Measurements from ENCODE around the gene ZNF445.

The ZNF445 gene

GRCh38 chr3:44396200-44397171 is 81.0 kb downstream of the ZNF445 start:
- no peak for DNase-seq

GRCh38 chr3:44395714-44396113 is 81.8 kb downstream of the ZNF445 start:
- no peak for DNase-seq

GRCh38 chr3:44392489-44392888 is 85.0 kb downstream of the ZNF445 start:
- DNase-seq = no peak

- DNase-seq = no peak
Measured at GRCh38 chr3:44387404-44387803, 90.1 kb downstream of the ZNF445 start.

All from COR-L47 (cell line).